GM19395 (cell line): ENCODE results near the gene SETD3.
"Not testable (repeated sequence)": the region's sequence is repeated elsewhere in the genome, so short reads cannot be mapped to it uniquely, and the experiment has no call there.

Experiments
- ATAC-seq: cut with Tn5 transposase; IDR thresholded peaks from one replicate; pipeline ENCODE4 v1.9.1; 2021; ENCODE audit warnings: mild to moderate bottlenecking, moderate library complexity; ENCODE audit not compliant: unreplicated experiment

SETD3 gene

DNA sequence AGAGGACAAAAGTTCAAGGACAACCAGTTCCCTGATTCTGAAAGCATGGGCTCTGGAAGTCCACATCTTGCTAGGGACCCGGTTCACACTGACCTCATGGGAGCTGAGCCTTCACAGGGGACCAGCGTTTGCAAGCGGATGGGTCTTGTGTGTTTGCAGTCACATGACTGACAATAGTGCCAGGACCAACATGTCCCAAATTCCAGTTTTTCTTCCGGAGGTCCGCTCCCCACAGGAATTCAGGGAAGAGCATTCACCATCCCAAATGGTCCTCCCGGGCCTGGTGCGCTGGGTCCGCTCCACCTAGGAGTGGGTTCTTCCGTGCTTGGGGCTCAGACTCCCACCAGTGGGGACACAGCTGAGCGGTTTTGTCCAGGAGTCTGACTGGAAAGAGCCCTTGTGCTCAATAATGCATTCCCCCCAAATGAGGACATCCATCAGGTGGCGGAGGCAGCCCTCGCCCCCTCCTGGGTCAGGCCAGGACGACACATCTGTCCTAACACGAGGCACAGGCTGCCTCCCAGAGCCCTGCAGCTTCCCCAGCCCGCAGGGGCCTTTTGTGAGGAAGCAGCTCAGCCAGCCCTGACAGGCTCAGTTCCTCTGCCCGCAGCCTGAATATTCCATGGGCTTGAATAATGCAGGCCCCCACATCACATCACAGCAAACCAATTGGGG lies 116.9 kb downstream of the SETD3 start:
- ATAC-seq, result no peak

GRCh38 chr14:99363051-99363450 lies 117.6 kb downstream of the SETD3 start:
- ATAC-seq, result no peak

GRCh38 chr14:99361596-99362215 lies 119.0 kb downstream of the SETD3 start:
- ATAC-seq, result no peak

GRCh38 chr14:99360774-99361595 lies 119.7 kb downstream of the SETD3 start:
- ATAC-seq, result no peak

GRCh38 chr14:99359906-99360305 lies 120.8 kb downstream of the SETD3 start:
- ATAC-seq, result no peak

DNA sequence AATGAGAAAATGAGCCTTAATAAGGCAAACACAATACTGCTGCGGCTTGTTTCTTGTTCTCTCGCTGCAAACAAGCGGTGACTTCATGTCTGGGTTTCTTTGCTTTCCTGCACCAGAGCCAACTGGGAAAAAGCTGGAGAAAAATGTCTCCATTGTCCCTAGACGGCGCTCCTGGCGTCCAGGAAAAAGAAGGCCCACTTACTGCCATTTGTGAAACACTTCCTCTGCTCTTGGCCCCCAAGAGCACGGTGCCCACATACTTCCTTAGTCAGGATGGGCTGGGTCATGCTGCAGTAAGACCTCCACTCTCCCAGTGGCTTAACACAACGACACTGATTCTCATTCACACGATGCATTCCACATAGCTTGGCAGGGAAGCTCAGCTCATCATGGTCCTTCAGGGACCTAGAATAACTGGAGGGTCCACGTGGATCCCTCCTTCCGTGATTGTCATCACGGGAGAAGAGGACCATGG lies 122.7 kb downstream of the SETD3 start:
- no peak for ATAC-seq

GRCh38 chr14:99357151-99357915 lies 123.3 kb downstream of the SETD3 start:
- ATAC-seq, result no peak

DNA sequence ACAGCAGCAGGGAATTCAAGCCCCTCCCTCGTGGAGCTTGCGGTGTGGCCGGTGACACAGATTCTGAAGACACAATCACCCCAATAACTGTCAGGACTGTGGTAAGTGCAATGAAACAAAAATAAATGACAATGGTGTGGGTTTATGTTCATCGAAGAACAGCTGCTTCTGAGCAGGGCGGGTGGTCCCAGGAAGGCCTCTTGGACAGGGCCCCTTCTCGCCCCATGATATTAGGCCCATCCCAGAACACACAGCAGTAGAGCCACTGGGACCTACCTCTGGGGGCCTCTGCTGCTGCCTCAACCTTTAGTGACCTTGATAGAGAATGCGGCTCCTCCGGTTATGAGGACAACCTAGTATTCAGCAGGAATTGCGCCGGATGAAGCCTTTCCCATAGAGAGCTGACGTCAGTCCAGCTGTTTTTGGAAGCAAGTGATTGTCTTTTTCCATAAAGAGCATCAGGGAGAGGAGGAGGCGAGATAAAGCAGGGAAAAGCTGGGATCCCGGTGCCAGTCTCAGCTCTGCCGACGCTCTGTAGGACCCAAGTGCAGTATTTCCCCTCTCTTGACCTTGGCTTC lies 124.5 kb downstream of the SETD3 start:
- no peak for ATAC-seq

DNA sequence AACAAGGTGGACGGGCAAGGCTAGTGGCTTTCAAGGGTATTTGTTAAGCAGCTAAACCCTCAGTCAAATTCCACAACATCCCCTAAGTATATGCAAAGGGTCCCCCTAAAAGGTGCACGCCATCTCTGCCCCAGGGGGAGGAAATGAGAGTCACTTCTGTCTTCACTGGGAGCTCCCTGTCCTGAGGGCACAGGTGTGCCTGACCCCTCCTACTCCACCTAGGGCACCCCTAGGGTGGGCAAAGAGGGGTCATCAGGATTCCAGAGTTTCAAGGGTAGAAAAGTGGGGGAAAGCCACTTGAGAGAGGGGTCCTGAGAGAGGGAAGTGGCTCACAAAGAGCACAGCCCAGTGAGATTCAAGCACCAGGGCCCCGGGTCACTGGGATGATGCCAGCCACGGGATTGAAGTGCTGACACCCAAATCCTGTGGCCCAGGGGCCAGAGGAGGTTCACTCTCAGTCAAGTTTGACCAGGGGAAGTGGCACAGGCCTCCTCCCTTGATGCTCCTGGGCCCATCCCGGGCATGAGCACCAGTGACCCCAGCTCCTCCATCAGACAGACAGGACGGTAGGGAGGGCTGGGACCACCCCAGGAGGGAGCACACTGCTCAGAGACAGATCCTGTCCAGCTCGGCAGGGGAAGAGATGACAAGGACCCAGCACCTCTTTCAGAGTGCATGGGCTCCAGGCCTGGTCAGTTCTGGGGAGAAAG lies 126.3 kb downstream of the SETD3 start:
- no peak for ATAC-seq

- ATAC-seq, result no peak
These were observed 127.9 kb downstream of the SETD3 start for GRCh38 chr14:99352688-99353280.

- no peak for ATAC-seq
These were observed 129.3 kb downstream of the SETD3 start for GRCh38 chr14:99351166-99352007.

DNA sequence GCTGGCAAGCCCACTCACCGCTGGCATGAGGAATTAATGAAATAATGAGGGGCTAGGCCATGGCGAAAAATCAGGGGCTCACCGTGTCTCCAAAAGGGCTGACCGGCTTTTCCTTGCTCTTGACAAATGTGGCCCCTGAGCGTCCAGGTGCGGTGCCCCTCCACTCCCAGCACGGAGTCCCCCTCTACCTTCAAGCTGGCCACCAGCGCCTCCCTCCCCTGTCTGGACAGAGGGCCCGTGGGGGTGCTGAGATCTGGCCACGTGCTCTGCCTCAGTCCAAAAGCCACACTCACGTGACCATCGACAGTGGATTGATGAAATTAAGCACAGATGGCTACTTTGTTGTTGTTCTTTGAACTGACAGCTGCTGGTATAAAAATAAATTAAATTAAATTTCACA lies 129.9 kb downstream of the SETD3 start:
- no peak for ATAC-seq

DNA sequence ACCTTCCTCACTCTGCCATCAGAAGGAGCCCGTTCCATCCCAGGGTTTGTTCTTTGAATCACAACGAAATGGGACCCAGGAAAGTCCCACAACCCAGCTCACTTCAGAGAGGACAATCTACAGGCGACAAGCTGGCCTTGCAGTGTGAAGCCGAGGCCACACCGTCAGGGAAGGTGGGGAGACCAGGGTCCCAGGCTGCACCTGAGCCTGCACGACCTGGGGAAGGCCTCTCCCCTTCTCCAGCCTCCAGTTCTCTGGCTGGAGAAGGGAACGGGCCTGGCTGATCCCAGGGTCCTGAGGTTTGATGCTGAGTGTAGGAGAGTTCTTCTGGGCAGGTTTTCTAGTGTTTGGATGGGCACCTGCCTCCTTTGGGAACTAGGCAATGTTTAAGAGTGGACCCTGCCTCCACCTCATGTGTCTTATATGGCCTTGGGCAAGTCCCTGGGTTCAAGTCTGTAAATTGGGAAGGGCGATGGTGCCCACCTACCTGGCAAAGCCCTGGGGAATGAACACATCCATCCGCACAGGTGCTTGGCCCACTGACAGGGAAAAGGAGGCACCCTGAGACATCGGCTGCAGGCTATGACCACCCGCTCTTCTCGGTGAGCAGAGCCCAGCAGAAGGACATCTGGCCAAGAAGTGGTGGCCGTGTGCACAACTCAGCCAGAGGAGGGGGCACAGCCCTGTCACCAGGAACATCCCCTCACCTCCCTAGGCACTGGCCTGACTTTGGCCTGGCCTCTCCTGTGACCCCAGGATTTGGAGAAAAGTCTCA lies 130.8 kb downstream of the SETD3 start:
- no peak for ATAC-seq

GRCh38 chr14:99348816-99349614 lies 131.6 kb downstream of the SETD3 start:
- no peak for ATAC-seq

DNA sequence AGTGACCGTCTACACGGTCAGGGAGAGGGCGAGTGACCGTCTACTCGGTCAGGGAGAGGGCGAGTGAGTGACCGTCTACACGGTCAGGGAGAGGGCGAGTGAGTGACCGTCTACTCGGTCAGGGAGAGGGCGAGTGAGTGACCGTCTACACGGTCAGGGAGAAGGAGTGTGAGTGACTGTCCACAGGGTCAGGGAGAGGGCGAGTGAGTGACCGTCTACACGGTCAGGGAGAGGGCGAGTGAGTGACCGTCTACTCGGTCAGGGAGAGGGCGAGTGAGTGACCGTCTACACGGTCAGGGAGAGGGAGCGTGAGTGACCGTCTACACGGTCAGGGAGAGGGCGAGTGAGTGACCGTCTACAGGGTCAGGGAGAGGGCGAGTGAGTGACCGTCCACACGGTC lies 132.4 kb downstream of the SETD3 start:
- not testable (repeated sequence) for ATAC-seq
